Neural cell (in vitro differentiated cells): ENCODE results near the gene UTP14C. TPM values are rescaled to one million over a fixed set of nuclear protein-coding genes. Genes with fewer than 3 reads are reported as not detected.

Experiments used
- H2AFZ ChIP-seq: fragments of 200-600, 300-800 bp; sonication (generic), shearing (Covaris generic); 2 replicates; pipeline ENCODE4 v1.6.0; 2014; ENCODE audit warnings: low read depth, mild to moderate bottlenecking, antibody characterized with exemption, low read length, moderate library complexity
- H3F3A ChIP-seq: fragments of 200-600 bp; shearing (Covaris generic); 2 replicates; pipeline ENCODE4 v1.6.1; 2016; ENCODE audit warnings: mild to moderate bottlenecking, moderate library complexity, mixed read lengths, antibody characterized with exemption, low read length; ENCODE audit not compliant: insufficient read depth, poor library complexity, severe bottlenecking
- H3K27ac ChIP-seq: fragments of 200-600, 300-800 bp; sonication (generic), shearing (Covaris generic); 2 replicates; pipeline ENCODE4 v1.5.1; 2014; ENCODE audit warnings: mild to moderate bottlenecking, low read length, moderate library complexity
- H3K27me3 ChIP-seq: fragments of 300-800, 200-600 bp; sonication (generic), shearing (Covaris generic); 2 replicates; pipeline ENCODE4 v1.6.0; 2014; ENCODE audit warnings: mild to moderate bottlenecking, low read depth, low read length, moderate library complexity; ENCODE audit not compliant: insufficient read depth
- H3K36me3 ChIP-seq: fragments of 300-800, 200-600 bp; sonication (generic), shearing (Covaris generic); 2 replicates; pipeline ENCODE4 v1.5.1; 2014; ENCODE audit warnings: mild to moderate bottlenecking, antibody characterized with exemption, low read length, moderate library complexity; ENCODE audit not compliant: insufficient read depth
- H3K4me2 ChIP-seq: fragments of 300-800, 200-600 bp; sonication (generic), shearing (Covaris generic); 2 replicates; pipeline ENCODE4 v1.6.0; 2014; ENCODE audit warnings: mild to moderate bottlenecking, low read length
- H3K4me3 ChIP-seq: fragments of 300-800, 200-600 bp; sonication (generic), shearing (Covaris generic); 2 replicates; pipeline ENCODE4 v1.5.1; 2014; ENCODE audit warnings: mild to moderate bottlenecking, low read length, moderate library complexity
- H3K79me2 ChIP-seq: fragments of 200-600 bp; shearing (Covaris generic); replicated peaks from 2 replicates; pipeline ENCODE4 v1.6.0; 2014; ENCODE audit warnings: mild to moderate bottlenecking, low read length, moderate library complexity; ENCODE audit not compliant: insufficient read depth
- H3K9ac ChIP-seq: fragments of 300-800, 200-600 bp; sonication (generic), shearing (Covaris generic); 2 replicates; pipeline ENCODE4 v1.6.1; 2016; ENCODE audit warnings: mild to moderate bottlenecking, low read length, mixed read lengths
- H3K9me2 ChIP-seq: fragments of 200-600 bp; shearing (Covaris generic); 2 replicates; pipeline ENCODE4 v1.6.1; 2016; ENCODE audit warnings: mild to moderate bottlenecking, low read length, mixed read lengths; ENCODE audit not compliant: insufficient read depth
- H3K9me3 ChIP-seq: fragments of 200-600, 300-800 bp; sonication (generic), shearing (Covaris generic); 2 replicates; pipeline ENCODE4 v1.6.1; 2016; ENCODE audit warnings: mild to moderate bottlenecking, mixed run types, low read length, moderate library complexity, mixed read lengths
- H4K20me1 ChIP-seq: fragments of 200-600 bp; shearing (Covaris generic); 2 replicates; pipeline ENCODE4 v1.6.1; 2016; ENCODE audit warnings: mild to moderate bottlenecking, mixed run types; ENCODE audit not compliant: insufficient read depth
- EP300 ChIP-seq: fragments of 450-650 bp; conservative IDR thresholded peaks from 2 replicates; pipeline ENCODE4 v1.6.1; 2014; ENCODE audit warnings: antibody characterized with exemption, mild to moderate bottlenecking, moderate library complexity; ENCODE audit not compliant: poor library complexity, severe bottlenecking
- EZH2 ChIP-seq: fragments of 200-600, 300-800 bp; shearing (Covaris generic), sonication (generic); IDR thresholded peaks from 2 replicates; pipeline ENCODE4 v1.6.1; 2014; ENCODE audit warnings: antibody characterized with exemption, low read length, borderline replicate concordance, mild to moderate bottlenecking; ENCODE audit not compliant: insufficient read depth, poor library complexity, severe bottlenecking
- MXI1 ChIP-seq: fragments of 450-650 bp; conservative IDR thresholded peaks from 2 replicates; pipeline ENCODE4 v1.6.1; 2014; ENCODE audit warnings: antibody characterized with exemption, mild to moderate bottlenecking; ENCODE audit not compliant: poor library complexity, severe bottlenecking
- POLR2AphosphoS5 ChIP-seq: IDR thresholded peaks from 2 replicates; pipeline ENCODE4 v1.6.1; 2012
- RAD21 ChIP-seq: fragments of 450-650 bp; conservative IDR thresholded peaks from 2 replicates; pipeline ENCODE4 v1.6.1; 2014; ENCODE audit warnings: antibody characterized with exemption, mild to moderate bottlenecking, moderate library complexity
- SMC3 ChIP-seq: fragments of 450-650 bp; conservative IDR thresholded peaks from 2 replicates; pipeline ENCODE4 v1.6.1; 2014; ENCODE audit warnings: antibody characterized with exemption, mild to moderate bottlenecking, moderate library complexity; ENCODE audit not compliant: poor library complexity
- TAF1 ChIP-seq: IDR thresholded peaks from 2 replicates; pipeline ENCODE4 v1.6.1; 2012; ENCODE audit warnings: low read depth
- polyA plus RNA-seq: library from polyadenylated mRNA; depleted of rRNA; stranded (reverse); fragments of >200 nt; gene quantifications from 2 replicates; pipeline ENCODE4 v1.2.3, GENCODE V29; 2014
- TF ChIP-seq, protein P1 (sequence below): fragments of 450-650 bp; IDR thresholded peaks from 2 replicates; pipeline ENCODE4 v1.5.1; 2014; ENCODE audit warnings: antibody characterized with exemption, mild to moderate bottlenecking, moderate library complexity; ENCODE audit not compliant: poor library complexity, severe bottlenecking
- TF ChIP-seq, protein P2 (sequence below): IDR thresholded peaks from 2 replicates; pipeline ENCODE4 v1.6.1; 2012; ENCODE audit warnings: borderline replicate concordance

UTP14C gene
- polyA plus RNA-seq, 1 donor from 2014 or later, result 16.3 TPM

DNA sequence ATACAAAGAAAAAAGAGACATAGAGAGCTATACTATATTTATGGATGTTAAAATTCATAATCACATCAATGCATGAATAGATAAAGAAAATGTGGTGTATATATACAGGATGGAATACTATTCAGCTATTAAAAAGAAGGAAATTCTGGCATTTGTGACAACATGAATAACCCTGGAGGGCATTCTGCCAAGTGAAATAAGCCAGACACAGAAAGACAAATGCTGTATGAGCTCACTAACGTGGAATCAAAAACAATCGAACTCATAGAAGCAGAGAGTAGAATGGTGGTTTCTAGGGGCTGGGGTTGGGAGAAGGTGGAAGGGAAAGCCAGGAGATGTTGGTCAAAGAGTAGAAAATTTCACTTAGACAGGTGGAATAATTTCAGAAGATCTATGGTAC lies 24.0 kb downstream of the UTP14C start:
- H3K79me2 ChIP-seq, result no peaks in the 10 kb centered on the region
- TF ChIP-seq, protein P1, sequence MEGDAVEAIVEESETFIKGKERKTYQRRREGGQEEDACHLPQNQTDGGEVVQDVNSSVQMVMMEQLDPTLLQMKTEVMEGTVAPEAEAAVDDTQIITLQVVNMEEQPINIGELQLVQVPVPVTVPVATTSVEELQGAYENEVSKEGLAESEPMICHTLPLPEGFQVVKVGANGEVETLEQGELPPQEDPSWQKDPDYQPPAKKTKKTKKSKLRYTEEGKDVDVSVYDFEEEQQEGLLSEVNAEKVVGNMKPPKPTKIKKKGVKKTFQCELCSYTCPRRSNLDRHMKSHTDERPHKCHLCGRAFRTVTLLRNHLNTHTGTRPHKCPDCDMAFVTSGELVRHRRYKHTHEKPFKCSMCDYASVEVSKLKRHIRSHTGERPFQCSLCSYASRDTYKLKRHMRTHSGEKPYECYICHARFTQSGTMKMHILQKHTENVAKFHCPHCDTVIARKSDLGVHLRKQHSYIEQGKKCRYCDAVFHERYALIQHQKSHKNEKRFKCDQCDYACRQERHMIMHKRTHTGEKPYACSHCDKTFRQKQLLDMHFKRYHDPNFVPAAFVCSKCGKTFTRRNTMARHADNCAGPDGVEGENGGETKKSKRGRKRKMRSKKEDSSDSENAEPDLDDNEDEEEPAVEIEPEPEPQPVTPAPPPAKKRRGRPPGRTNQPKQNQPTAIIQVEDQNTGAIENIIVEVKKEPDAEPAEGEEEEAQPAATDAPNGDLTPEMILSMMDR, result no peak
- TF ChIP-seq SMC3 (no peak), RAD21 (no peak), EZH2 (no peak), TAF1 (no peak), POLR2AphosphoS5 (no peak), EP300 (no peak), MXI1 (no peak)
- TF ChIP-seq, protein P2, sequence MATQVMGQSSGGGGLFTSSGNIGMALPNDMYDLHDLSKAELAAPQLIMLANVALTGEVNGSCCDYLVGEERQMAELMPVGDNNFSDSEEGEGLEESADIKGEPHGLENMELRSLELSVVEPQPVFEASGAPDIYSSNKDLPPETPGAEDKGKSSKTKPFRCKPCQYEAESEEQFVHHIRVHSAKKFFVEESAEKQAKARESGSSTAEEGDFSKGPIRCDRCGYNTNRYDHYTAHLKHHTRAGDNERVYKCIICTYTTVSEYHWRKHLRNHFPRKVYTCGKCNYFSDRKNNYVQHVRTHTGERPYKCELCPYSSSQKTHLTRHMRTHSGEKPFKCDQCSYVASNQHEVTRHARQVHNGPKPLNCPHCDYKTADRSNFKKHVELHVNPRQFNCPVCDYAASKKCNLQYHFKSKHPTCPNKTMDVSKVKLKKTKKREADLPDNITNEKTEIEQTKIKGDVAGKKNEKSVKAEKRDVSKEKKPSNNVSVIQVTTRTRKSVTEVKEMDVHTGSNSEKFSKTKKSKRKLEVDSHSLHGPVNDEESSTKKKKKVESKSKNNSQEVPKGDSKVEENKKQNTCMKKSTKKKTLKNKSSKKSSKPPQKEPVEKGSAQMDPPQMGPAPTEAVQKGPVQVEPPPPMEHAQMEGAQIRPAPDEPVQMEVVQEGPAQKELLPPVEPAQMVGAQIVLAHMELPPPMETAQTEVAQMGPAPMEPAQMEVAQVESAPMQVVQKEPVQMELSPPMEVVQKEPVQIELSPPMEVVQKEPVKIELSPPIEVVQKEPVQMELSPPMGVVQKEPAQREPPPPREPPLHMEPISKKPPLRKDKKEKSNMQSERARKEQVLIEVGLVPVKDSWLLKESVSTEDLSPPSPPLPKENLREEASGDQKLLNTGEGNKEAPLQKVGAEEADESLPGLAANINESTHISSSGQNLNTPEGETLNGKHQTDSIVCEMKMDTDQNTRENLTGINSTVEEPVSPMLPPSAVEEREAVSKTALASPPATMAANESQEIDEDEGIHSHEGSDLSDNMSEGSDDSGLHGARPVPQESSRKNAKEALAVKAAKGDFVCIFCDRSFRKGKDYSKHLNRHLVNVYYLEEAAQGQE, result no peak
- H4K20me1 ChIP-seq, result no peaks in the 10 kb centered on the region
- H3F3A ChIP-seq, result no peaks in the 10 kb centered on the region
- H3K36me3 ChIP-seq, result no peaks in the 10 kb centered on the region
- no peak overlapping the region for H3K4me2 ChIP-seq
- H2AFZ ChIP-seq, result no peak overlapping the region
- no peaks in the 10 kb centered on the region for H3K9me2 ChIP-seq
- H3K27ac ChIP-seq, result no peak overlapping the region
- H3K27me3 ChIP-seq, result no peaks in the 10 kb centered on the region
- H3K9me3 ChIP-seq, result no peaks in the 10 kb centered on the region
- H3K9ac ChIP-seq, result no peak overlapping the region
- no peak overlapping the region for H3K4me3 ChIP-seq

DNA sequence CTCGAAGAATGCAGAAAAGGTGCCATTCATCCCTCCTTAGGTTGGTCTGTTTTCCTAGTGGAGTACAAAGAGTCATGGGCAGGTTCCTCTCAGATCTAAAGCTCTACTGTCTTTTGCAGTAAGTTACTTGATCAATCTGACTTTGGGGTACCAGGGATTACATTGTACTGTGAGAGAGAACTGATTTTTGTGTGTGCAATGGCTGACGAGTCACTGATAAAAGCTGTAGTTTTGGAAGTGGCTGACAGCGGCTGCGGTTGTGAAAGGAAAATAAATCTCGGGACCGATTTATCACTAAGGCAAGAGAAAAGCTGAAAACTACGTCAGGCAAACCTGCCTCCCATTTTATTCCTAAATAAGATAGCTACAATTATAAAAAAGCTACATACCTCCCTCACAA lies 26.9 kb downstream of the UTP14C start:
- no peak overlapping the region for H3K4me3 ChIP-seq
- no peaks in the 10 kb centered on the region for H3K79me2 ChIP-seq
- no peak overlapping the region for H3K9ac ChIP-seq
- no peaks in the 10 kb centered on the region for H3K9me2 ChIP-seq
- no peaks in the 10 kb centered on the region for H3K36me3 ChIP-seq
- TF ChIP-seq EZH2 (no peak), SMC3 (no peak), POLR2AphosphoS5 (no peak), EP300 (no peak), MXI1 (no peak), TAF1 (no peak), RAD21 (no peak)
- TF ChIP-seq, protein P2, result no peak
- TF ChIP-seq, protein P1, result no peak
- H3K4me2 ChIP-seq, result no peak overlapping the region
- H3K27ac ChIP-seq, result no peak overlapping the region
- H3K27me3 ChIP-seq, result no peaks in the 10 kb centered on the region
- H3K9me3 ChIP-seq, result no peaks in the 10 kb centered on the region
- H2AFZ ChIP-seq, result no peak overlapping the region
- H3F3A ChIP-seq, result no peaks in the 10 kb centered on the region
- H4K20me1 ChIP-seq, result no peaks in the 10 kb centered on the region
